CD14-positive monocyte (primary cell): ENCODE results near the gene LUC7L2. TPM values are rescaled to one million over a fixed set of nuclear protein-coding genes. Genes with fewer than 3 reads are reported as not detected.
A peak's percentile ranks its signal among the peaks of the same experiment; 100 is the strongest.

ENCODE experiments used
- DNase-seq, 3 donors: peaks; one replicate each; pipeline ENCODE4 v3.0.0-alpha.2; 2011 to 2022
- H2AFZ ChIP-seq: 2 replicates; pipeline ENCODE4 v1.6.0; 2012; ENCODE audit warnings: mild to moderate bottlenecking, low read depth, low read length, inconsistent platforms; ENCODE audit not compliant: insufficient read depth, poor library complexity, severe bottlenecking
- H3K27ac ChIP-seq, 2 donors: 1 replicate in 1 of 2; 2 replicates in 1 of 2; pipeline ENCODE4 v1.5.1; 2012 to 2013; ENCODE audit warnings: low read length in 2 of 2, control low read depth in 1 of 2, inconsistent platforms in 1 of 2, low read depth in 1 of 2, mild to moderate bottlenecking in 1 of 2
- H3K27me3 ChIP-seq, 2 donors: one replicate each; pipeline versions ENCODE4 v1.6.0 to v1.6.1; 2011 to 2013; ENCODE audit warnings: low read length in 2 of 2; ENCODE audit not compliant: control insufficient read depth in 2 of 2, insufficient read depth in 2 of 2
- H3K36me3 ChIP-seq, 2 donors: replicated peaks in 1 of 2; 1 replicate in 1 of 2; 2 replicates in 1 of 2; pipeline versions ENCODE4 v1.5.1 to v1.6.1; 2012 to 2013; ENCODE audit warnings: low read length in 2 of 2, control low read depth in 1 of 2, inconsistent platforms in 1 of 2, mild to moderate bottlenecking in 1 of 2; ENCODE audit not compliant: insufficient read depth in 2 of 2, control insufficient read depth in 1 of 2
- H3K4me1 ChIP-seq, 2 donors: 1 replicate in 1 of 2; 2 replicates in 1 of 2; pipeline versions ENCODE4 v1.5.1 to v1.6.1; 2012 to 2013; ENCODE audit warnings: low read length in 2 of 2, control low read depth in 1 of 2, inconsistent platforms in 1 of 2, mild to moderate bottlenecking in 1 of 2, moderate library complexity in 1 of 2; ENCODE audit not compliant: insufficient read depth in 2 of 2, control insufficient read depth in 1 of 2
- H3K4me2 ChIP-seq: replicated peaks from 2 replicates; pipeline ENCODE3; 2012; ENCODE audit warnings: low read length, moderate library complexity, mild to moderate bottlenecking; ENCODE audit not compliant: poor library complexity, severe bottlenecking; ENCODE audit errors: extremely low read depth
- H3K4me3 ChIP-seq, 3 experiments: fragments of 200-600 bp in 1 of 3; sonication (generic) in 1 of 3; replicated peaks in 1 of 3; 1 replicate in 2 of 3; 2 replicates in 1 of 3; pipeline ENCODE4 v1.5.1; 2011 to 2013; ENCODE audit warnings: low read length in 3 of 3, mild to moderate bottlenecking in 3 of 3, control low read depth in 2 of 3, low read depth in 2 of 3, inconsistent platforms in 1 of 3, moderate library complexity in 1 of 3
- H3K79me2 ChIP-seq: 2 replicates; pipeline ENCODE4 v1.6.0; 2012; ENCODE audit warnings: mild to moderate bottlenecking, control low read depth, inconsistent platforms, low read length, moderate library complexity; ENCODE audit not compliant: insufficient read depth
- H3K9ac ChIP-seq: 2 replicates; pipeline ENCODE4 v1.6.0; 2017; ENCODE audit warnings: low read length, mild to moderate bottlenecking; ENCODE audit not compliant: insufficient read depth, poor library complexity, severe bottlenecking
- H3K9me3 ChIP-seq, 2 donors: replicated peaks in 1 of 2; 1 replicate in 1 of 2; 2 replicates in 1 of 2; pipeline versions ENCODE4 v1.5.1 to v1.6.1; 2012 to 2013; ENCODE audit warnings: low read length in 2 of 2, control low read depth in 1 of 2; ENCODE audit not compliant: control insufficient read depth in 1 of 2, insufficient read depth in 1 of 2
- H4K20me1 ChIP-seq: 2 replicates; pipeline ENCODE4 v1.6.0; 2012; ENCODE audit warnings: mild to moderate bottlenecking, low read length, control low read depth, moderate library complexity; ENCODE audit not compliant: insufficient read depth
- H3K27ac Mint-ChIP-seq, 7 donors: one replicate each; pipeline ENCODE4 v1.8.0; 2020; ENCODE audit warnings: mild to moderate bottlenecking in 7 of 7, mixed read lengths in 7 of 7, moderate library complexity in 6 of 7, inconsistent platforms in 2 of 7
- H3K27me3 Mint-ChIP-seq, 3 donors: one replicate each; pipeline ENCODE4 v1.8.0; 2021 to 2022; ENCODE audit warnings: low read depth in 3 of 3, mild to moderate bottlenecking in 3 of 3, mixed read lengths in 3 of 3, moderate library complexity in 3 of 3, inconsistent platforms in 1 of 3
- H3K36me3 Mint-ChIP-seq, 2 donors: one replicate each; pipeline ENCODE4 v1.8.0; 2020; ENCODE audit warnings: mixed read lengths in 2 of 2, inconsistent platforms in 1 of 2, mild to moderate bottlenecking in 1 of 2
- H3K4me1 Mint-ChIP-seq: one replicate; pipeline ENCODE4 v1.8.0; 2020; ENCODE audit warnings: mild to moderate bottlenecking, mixed read lengths
- H3K4me3 Mint-ChIP-seq, 2 donors: one replicate each; pipeline ENCODE4 v1.8.0; 2020; ENCODE audit warnings: mild to moderate bottlenecking in 2 of 2, mixed read lengths in 2 of 2, moderate library complexity in 1 of 2
- H3K9me3 Mint-ChIP-seq, 7 donors: one replicate each; pipeline ENCODE4 v1.8.0; 2020 to 2022; ENCODE audit warnings: mixed read lengths in 7 of 7, mild to moderate bottlenecking in 6 of 7, moderate library complexity in 6 of 7, inconsistent platforms in 2 of 7
- WGBS: methylation state at CpG from one replicate; pipeline ENCODE4 v1.1.5; 2013; ENCODE audit warnings: missing lambda C conversion rate; ENCODE audit not compliant: insufficient coverage; 5-methylcytosine and 5-hydroxymethylcytosine counted together
- intact Hi-C, 2 donors: fragments of 100-400 bp; cut with micrococcal nuclease; formaldehyde crosslinking; loops; one replicate each; pipeline versions ENCODE4 v1.15.0 to v1.15.1; 2023
- polyA plus RNA-seq, 3 donors: library from polyadenylated mRNA; depleted of rRNA in 1 of 3; unstranded in 2 of 3; stranded (reverse) in 1 of 3; fragments of 300-500 nt in 2 of 3; fragments of >200 nt in 1 of 3; fragmentation: Illumina TruSeq in 2 of 3; gene quantifications; 1 replicate in 2 of 3; 2 replicates in 1 of 3; pipeline ENCODE4 v1.2.3, GENCODE V29; 2012 to 2021
- TF ChIP-seq, protein P1 (sequence below): fragments of 200-600 bp; IDR thresholded peaks from one replicate; pipeline ENCODE4 v1.8.0; 2022; ENCODE audit warnings: antibody characterized with exemption, mild to moderate bottlenecking

LUC7L2 gene
- polyA plus RNA-seq, 3 donors = 24.7 to 54.5 (median 26.8) TPM

DNA sequence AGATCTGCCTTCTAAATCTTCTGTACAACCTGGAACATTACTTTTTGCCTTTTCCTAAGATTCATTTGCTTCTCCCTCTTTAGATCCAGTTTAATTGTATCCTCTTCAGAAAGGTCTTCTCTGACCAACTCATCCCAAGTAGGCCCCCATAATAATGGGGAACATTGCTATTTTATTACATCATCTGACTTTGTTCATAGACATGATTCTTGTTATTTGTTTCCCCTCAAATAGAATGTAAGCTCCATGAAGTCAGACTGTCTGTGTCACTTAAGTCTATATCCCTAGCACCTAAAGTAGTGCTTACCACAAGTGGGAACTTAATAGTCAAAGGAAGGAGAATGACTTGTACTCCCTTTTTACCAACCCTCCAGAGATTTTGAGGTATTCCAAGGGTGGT, 37.5 kb downstream of the LUC7L2 start:
- Histone ChIP-seq H3K9ac (no peak overlapping the region), H3K27ac (no peak overlapping the region), H3K27me3 (no peaks in the 10 kb centered on the region), H3K4me2 (no peak overlapping the region), H3K36me3 (peaks cover 78 to 93% of the 10 kb centered on the region in 2 donors), H2AFZ (no peak overlapping the region), H3K4me1 (no peaks in the 10 kb centered on the region), H3K9me3 (no peaks in the 10 kb centered on the region), H3K4me3 (no peak overlapping the region), H4K20me1 (peaks cover 59% of the 10 kb centered on the region), H3K79me2 (peaks cover 65% of the 10 kb centered on the region)
- no peak for DNase-seq
- no peaks in the 10 kb centered on the region for H3K9me3 Mint-ChIP-seq
- H3K27me3 Mint-ChIP-seq = no peaks in the 10 kb centered on the region
- no peak overlapping the region for H3K4me3 Mint-ChIP-seq
- TF ChIP-seq, protein P1, sequence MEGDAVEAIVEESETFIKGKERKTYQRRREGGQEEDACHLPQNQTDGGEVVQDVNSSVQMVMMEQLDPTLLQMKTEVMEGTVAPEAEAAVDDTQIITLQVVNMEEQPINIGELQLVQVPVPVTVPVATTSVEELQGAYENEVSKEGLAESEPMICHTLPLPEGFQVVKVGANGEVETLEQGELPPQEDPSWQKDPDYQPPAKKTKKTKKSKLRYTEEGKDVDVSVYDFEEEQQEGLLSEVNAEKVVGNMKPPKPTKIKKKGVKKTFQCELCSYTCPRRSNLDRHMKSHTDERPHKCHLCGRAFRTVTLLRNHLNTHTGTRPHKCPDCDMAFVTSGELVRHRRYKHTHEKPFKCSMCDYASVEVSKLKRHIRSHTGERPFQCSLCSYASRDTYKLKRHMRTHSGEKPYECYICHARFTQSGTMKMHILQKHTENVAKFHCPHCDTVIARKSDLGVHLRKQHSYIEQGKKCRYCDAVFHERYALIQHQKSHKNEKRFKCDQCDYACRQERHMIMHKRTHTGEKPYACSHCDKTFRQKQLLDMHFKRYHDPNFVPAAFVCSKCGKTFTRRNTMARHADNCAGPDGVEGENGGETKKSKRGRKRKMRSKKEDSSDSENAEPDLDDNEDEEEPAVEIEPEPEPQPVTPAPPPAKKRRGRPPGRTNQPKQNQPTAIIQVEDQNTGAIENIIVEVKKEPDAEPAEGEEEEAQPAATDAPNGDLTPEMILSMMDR = no peak
- H3K4me1 Mint-ChIP-seq = peaks cover 2% of the 10 kb centered on the region
- intact Hi-C loops = no loop called here
- peak overlapping the region in 1 of 7 donors; percentile 35 for H3K27ac Mint-ChIP-seq
- H3K36me3 Mint-ChIP-seq = peaks cover 71 to 83% of the 10 kb centered on the region in 2 donors

DNA sequence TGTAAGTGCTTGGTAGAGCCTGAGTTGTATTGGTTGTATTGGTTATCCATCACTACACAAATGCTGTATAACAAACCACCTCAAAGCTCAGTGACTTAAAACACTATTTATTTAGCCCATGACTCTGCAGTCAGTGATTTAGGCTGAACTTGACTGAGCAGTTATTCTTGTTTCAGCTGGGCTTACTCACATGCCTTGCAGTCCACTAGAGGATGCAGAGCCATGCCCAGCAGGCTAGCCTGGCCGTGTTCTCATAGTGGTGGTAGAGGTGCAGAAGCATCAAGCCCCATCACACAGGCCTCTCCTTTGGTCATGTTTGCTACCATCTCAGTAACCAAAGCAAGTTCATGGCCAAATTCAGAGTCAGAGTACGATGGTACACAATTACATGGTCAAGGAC, 43.9 kb downstream of the LUC7L2 start:
- no CpG with 5 or more reads among the region's 2 CpGs for WGBS
- no peak overlapping the region for H3K9ac ChIP-seq
- H3K4me2 ChIP-seq = no peak overlapping the region
- H3K79me2 ChIP-seq = peaks cover 9% of the 10 kb centered on the region
- no peaks in the 10 kb centered on the region for H3K4me1 ChIP-seq
- peaks cover 92 to 98% of the 10 kb centered on the region in 2 donors for H3K36me3 ChIP-seq
- no peak overlapping the region for H3K4me3 ChIP-seq
- peaks cover 76 to 95% of the 10 kb centered on the region in 2 donors for H3K36me3 Mint-ChIP-seq
- TF ChIP-seq, protein P1 = no peak
- H3K9me3 ChIP-seq = no peaks in the 10 kb centered on the region
- DNase-seq = no peak
- H3K27me3 ChIP-seq = no peaks in the 10 kb centered on the region
- H3K4me3 Mint-ChIP-seq = no peak overlapping the region
- peak overlapping the region in 1 of 7 donors; percentile 18 for H3K27ac Mint-ChIP-seq
- H3K27me3 Mint-ChIP-seq = no peaks in the 10 kb centered on the region
- H3K9me3 Mint-ChIP-seq = no peaks in the 10 kb centered on the region
- no peak overlapping the region for H2AFZ ChIP-seq
- intact Hi-C loops = no loop called here
- peaks cover 10% of the 10 kb centered on the region for H4K20me1 ChIP-seq
- no peaks in the 10 kb centered on the region for H3K4me1 Mint-ChIP-seq
- H3K27ac ChIP-seq = peak overlapping the region in 1 of 2 donors; percentile 36
